Stimulated activated CD4-positive, alpha-beta T cell treated with anti-CD3 and anti-CD28 coated beads, Interleukin-12 subunit alpha, Interleukin-12 subunit beta, amount 100 ng/mL, for 48 hours (primary cell): Measurements from ENCODE around the gene APBB2.

Experiments
- DNase-seq, 3 donors: peaks; one replicate each; pipeline ENCODE4 v3.0.0-alpha.2; 2020; ENCODE audit warnings: low read depth in 2 of 3, low spot score in 1 of 3

APBB2 gene

DNA sequence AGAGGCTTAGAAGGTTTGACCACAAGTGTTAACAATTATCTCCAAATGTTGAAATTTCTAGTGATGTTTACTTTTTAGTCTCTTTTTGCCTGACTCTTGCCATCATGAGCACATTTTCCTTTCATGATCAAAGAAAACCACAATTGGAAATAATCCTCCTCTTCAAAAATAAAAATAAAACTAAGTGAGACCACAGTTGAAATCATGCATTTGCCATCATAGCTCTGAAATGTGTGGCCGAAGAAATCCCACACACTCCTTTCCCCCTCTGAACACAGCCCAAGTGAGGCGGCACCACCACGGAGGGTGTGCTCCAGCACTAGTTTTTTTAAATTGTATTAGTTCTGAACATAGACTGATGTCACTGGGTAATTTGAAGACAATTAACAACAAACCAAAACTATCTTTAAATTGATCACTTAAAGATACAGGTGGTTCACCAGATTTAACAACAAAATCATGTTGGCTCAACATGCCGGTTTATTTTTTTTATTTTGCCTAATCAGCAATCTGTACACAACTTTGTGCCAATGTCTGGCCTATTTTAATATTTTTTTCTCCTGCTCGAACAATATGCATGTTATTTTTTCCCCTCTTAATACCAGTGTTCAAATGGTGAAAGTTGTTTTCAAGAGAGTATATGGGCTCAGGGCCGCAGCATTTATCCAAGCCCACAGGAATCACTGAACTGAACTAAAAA lies 17.6 kb downstream of the APBB2 start:
- DNase-seq, result no peak

DNA sequence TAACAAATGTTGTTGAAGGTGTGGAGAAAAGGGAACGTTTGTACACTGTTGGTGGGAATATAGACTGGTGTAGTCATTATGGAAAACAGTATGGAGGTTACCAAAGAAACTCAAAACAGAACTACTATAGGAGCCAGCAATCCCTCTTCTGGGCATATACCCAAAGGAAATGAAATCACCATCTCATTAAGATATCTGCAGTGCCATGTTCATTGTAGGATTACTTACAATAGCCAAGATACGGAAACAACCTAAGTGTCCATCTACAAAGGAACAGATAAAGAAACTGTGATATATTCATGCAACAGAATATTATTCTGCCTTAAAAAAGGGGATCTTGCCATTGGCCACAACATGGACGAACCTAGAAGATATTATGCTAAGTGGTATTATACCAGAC lies 22.2 kb downstream of the APBB2 start:
- no peak for DNase-seq

DNA sequence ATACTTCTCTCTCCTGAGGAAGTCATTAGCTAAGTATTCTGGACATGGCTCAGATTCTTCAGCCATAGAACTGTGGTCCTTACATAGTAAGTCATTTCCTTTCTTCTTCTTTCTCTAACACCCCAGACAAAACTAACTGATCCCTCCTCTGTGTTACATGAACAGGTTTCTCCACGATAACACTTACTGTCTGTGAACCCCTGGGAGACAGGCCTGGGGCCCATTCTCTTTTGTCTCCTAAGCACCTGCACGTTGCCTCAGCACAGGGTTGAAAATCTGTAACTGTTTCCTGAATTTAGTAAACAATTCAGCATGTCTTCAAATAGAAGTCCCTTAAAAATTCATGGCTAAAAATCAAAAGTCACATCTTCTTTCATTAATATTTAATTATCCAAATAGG lies 24.7 kb downstream of the APBB2 start:
- DNase-seq, result no peak

DNA sequence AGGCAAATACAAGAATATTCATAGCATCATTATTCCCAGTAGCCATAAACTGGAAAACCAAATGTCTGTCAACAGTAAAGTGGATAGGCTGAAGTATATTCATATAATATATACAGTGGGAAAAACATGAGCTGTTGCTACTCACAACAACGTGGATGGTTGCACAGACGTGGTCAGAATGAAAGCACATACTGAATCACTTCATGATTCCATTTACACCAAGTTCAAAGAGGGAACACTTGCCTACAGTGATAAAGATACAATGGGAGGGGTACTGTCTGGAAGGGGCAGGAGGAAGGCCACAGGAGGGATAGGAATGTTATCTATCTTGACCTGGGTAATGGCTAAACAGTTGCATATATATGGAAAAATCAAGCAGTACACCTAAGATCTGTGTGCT lies 25.3 kb downstream of the APBB2 start:
- DNase-seq, result no peak

DNA sequence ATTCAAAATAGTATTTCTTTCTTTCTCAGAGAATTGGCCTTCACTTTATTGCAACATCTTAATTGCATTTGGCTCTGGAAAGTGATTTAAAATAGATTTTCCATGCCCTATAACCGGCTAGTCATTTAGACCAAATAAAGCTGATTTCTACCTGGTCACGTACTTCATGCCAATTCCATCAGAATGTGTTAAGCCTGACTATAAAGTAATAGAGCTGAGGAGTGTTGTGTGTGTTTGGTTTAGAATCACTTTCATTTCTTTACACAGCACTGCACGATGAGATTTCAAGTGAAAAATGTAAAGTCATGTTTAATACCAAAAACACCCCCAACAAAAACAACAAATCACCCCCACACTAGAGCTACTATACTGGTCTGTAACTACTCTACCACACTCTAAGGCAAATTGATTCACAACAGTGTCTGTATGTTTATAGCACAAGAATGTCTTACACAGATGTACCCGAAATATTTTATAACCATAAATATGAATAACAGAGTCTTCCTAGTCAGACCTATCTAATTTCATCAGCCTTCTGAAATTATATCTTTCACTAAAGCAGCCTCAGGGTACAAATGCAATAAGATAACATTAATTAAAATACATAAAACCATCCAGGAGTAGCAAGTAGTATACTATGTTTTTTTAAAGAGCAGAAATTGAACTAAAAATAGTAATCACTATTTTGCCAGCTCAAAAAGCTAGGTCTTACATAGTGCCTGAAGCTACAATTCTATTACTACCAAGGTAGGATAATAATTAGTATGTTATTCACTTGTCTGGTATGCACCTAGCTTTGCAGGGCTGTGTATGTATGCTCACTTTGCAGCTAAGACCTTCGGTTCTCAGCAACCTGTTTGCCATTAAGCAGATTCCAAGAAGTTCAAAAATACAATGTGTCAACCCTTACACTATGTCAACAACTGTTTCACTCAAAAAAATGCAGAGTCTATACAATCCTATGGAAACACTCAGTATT lies 28.4 kb downstream of the APBB2 start:
- no peak for DNase-seq

DNA sequence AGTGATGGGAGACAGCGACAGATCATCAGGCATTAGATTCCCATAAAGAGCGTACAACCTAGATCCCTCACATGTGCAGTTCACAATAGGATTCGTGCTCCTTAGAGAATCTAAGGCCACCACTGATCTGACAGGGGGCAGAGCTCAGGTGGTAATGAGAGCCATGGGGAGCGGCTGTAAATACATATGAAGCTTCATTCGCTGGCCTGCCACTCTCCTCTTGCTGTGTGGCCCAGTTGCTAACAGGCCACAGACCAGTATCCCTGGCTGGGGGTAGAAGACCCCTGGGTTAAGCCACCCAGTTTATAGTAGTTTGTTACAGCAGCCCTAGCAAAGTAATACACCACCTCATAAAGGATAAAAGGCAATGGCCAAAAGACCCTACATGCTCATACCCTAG lies 30.3 kb downstream of the APBB2 start:
- no peak for DNase-seq

DNA sequence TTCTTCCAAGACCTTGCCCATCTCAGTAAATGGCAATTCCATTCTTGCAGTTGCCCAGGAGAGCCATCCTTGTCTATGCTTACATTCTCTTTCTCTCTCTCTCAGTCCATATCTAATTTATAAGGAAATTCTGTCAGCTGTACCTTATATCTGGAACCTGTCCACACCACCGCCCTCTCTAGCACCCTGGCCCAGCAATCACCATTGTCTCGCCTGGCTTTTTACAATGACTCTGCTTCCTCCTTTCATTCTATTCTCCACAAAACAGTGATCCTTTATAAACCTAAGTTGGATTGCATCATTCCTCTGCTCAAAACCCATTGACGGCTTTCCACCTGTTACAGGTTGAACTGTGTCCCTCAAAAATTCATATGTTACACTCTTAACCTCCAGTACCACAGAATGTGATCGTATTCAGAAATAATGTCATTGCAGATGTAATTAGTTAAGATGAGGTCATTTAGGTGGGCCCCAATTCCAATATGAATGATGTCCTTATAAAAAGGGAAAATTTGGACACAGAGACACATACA lies 31.3 kb downstream of the APBB2 start:
- no peak for DNase-seq

DNA sequence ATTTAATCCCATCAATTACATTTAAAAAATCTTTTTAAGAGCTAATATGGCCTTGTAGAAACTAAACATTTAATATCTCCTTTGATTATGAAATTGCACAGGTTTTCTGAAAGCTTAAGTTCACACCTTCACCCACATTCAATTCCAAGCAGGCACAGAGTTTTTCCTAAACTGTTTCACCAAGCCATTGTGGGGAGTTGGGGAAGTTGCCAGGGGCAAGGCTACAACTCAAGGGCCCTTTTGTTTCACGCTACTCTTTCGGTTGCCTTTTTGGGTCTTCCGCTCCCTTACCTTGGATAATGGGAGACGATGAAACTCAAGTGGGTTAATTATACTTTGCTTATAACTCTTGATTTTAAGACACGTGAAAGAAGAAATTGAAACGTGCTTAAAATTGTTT lies 33.3 kb downstream of the APBB2 start:
- no peak for DNase-seq

DNA sequence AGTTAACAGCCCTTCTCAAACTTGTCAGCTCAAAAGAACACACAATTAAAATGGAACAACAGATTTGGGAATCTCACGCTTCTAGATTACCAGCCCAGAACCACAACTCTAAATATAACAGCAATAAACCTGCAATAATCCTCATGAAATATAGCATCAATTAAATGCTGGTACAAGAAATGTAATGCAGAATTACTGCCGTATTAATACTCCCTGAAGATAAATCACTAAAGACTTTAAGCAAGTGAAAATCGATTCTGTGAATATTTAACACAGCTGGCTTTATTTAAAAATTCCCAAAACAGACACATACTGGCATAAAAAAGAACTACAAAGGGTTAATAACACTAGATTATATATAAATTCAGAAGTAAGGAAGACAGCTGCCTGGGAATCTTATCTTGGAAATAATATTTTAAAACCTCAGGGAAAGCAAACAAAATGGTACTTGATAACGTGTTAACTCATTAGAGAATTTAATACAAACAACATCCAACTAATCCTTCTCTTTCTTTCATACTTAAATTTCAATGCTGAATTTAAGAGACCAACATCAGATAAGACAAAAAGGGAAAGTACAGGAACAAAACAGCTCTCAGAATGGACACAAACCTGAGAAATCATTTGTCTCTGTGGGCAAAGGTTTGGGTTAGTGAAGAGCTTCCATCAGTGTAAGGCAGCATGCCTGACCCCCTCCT lies 34.7 kb downstream of the APBB2 start:
- DNase-seq, result no peak

DNA sequence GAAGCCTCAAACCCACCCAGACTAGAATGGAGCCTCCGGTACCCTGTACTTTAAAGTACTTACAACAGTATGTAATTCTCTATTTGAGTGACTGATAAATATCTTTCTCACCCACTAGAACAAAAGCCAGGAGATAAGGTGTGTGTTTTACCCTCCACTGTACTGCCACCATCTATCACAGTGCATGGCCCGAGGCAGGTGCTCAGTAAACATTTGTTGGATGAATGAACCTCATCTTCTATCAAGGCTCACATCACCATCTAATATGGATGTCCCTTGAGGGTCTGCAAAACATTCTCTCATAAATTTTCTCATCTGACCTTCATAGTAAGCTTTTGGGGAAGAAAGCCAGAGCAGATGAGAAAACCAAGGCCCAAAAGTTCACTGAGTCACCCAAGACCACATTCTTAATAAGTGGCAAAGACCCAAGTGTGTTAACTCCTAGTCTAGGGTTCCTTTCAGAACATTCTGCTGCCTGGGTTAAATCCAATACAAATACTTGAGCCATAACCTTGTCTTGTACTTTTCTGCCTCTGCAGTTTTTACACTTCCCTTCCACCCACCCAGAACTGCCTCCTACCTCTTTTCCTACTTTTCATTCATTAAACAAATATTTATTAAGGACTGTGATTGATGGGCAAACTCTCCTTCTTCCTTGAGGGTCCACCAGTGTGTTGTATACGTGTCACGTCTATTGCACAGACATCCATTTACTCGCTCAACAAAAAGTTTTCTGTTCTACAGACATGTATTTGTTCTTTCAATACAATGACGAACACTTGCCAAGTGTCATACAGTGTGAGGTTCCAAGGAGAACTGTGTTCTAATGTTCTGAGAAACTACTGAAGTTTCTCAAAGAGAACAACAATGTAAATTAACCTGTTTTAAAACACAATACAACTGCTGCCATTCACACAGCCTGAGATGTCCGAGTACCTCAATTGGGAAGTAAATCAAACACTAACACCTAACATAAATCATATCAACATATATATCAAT lies 35.7 kb downstream of the APBB2 start:
- no peak for DNase-seq

DNA sequence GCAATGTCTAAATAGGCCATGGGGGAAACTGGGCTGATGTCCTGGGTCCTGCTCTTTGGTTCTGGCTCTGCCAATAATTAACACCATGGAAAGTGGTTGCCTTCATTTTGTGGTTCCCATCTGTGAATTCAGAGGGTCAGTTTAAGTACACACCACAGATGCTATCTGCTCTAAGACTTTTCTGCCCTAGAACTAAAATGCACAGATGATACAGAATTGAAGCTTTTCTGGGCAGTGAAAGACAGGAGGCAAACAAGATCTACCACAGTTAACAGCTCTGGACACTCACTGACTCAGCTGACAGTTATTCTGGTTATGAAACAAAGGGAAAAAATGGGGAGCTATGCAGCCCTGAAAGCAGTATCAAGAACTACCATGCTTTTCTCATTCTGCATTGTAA lies 37.3 kb downstream of the APBB2 start:
- DNase-seq, result no peak

DNA sequence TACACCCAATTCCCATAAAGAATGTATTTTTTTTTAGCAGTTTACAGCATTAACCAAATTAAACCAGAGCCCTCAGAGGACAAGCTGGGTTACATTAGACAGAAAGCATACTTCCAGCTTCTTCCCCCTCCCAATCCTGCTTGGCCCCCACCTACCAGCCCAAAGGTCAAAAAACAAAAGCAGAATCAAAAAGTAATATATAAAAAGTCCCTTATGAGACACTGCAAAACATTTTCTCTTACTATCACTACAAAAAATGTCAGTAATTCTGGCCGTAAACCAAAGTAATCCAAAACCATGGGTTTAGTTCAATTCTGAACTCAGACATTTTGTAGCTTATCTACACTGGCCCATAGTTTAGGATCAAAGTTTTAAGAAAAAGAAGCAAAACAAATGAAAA lies 38.0 kb downstream of the APBB2 start:
- no peak for DNase-seq

DNA sequence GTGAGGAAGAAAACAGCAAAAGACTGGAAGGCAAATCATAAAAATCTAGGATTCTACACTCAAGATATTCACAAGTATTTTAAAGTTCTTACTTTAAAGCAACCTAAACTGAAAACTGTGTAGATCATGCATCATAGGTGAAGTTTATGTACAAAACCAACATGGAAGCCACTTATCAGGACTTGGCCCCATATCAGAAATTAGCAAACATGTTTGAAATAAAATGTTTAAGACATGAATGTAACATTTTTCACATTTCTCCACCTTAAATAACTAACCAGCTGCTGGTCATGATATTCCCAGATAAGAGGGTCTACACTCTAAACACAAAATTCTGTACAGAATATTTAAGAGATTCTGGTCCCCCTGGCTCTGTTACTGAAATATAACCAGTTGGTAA lies 38.5 kb downstream of the APBB2 start:
- DNase-seq, result no peak

DNA sequence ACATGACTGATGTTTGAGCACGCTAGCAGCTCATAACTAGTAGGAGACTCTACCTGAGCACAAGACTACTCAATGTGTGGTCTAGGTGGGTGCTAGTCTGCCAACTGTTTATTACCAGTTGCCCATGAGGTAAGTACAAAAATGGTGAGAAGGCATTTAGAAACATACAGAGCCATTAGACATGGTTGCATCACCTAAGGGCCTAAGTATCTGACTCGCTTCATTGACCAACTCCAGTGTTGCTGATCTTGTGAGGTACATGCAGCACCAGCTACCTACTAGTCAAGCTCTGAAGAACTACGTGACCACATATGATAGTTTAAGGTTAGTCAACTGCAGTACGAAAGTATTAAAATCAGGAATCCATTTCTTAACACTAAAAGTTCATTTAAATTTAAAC lies 39.9 kb downstream of the APBB2 start:
- no peak for DNase-seq

DNA sequence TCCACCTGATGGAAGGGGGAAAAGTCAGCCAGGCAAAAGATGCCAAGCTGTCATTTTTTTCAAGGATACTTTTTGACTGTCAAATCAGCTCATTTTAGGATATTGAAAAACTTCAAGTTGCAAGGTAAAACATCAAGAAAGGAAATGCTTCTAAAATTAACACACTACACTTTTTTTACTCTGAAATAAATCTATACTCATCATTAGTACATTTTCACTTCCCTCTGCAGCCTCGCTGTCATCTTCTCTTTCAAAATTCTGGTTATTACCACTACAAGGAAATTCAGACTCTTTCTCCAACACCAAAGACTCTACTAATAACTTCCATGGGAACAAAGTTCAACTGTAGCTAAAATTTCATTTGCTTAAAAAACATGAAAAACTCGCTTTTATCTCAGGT lies 41.6 kb downstream of the APBB2 start:
- no peak for DNase-seq

DNA sequence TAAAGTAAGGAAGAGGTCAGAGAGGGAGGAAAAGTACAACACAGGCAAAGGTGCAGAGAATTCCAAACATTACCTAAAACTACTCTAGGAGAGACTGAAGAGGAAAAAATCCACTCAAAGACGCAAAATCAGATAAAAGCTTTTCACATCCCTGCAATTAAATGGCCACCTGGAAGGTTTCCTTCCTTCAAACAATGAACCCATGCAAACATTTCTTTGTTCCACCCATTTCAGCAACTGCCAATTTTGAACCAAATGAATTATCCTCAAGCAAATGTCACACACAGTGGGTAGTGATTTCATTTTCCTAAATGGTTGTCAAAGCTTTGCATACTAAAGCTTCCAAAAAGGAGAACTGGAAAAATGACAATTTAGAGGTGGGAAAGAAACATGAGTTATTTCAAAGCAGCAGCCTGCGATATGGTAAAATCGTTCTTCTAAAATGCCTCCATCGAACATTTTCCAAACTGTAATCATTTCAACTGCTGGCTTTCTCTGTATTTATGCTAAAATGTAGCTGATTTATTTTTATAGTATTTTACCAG lies 45.0 kb downstream of the APBB2 start:
- DNase-seq, result no peak

DNA sequence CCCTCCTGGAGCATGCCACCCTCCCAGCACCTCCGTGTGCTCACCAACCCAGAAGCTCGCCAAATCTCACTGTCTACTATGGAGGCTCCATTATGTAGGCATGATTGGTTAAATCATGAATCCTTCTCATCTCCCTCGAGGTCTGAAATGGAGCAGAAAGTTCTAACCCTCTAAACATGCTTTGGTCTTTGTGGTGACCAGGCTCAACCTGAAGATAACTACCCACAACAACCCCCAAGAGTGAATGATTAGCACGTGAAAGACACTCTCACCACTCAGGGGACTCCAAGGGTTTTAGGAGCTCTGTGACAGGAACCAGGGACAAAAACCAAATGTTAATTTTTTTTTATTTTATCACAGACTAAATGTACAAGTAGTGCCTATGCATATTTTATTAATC lies 47.2 kb downstream of the APBB2 start:
- no peak for DNase-seq

DNA sequence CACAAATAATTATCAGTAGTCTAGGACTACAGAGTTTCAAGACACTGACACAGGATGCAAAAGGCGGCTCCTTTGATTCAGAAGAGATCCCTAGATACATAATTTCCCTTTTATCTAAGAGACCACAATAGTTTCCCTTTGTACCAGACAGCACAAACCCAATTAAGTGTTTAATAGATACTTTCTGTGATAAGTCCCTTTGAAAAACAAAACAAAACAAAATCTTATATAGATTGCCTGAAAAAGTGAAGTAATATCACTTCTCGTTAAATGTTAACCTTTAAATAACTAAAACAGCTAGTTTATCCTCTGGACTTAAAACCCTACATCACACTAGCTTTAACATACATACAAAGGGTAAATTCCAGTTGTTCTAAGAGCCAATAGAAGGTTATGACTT lies 49.9 kb downstream of the APBB2 start:
- no peak for DNase-seq

DNA sequence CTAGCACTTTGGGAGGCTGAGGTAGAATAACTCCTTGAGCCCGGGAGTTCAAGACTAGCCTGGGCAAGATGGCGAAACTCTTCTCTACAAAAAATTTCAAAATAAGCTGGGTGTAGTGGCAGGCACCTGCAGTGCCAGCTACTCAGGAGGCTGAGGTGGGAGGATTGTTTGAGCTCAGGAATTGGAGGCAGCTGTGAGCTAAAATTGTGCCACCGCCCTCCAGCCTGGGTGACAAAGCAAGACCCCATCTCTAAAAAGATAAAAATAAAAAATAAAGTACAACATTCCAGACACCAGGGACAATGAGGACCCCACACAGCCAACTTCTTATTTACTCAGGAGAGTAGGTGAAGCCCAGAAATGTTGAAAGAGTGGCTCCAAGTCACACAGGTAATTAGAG lies 53.0 kb downstream of the APBB2 start:
- DNase-seq, result no peak

DNA sequence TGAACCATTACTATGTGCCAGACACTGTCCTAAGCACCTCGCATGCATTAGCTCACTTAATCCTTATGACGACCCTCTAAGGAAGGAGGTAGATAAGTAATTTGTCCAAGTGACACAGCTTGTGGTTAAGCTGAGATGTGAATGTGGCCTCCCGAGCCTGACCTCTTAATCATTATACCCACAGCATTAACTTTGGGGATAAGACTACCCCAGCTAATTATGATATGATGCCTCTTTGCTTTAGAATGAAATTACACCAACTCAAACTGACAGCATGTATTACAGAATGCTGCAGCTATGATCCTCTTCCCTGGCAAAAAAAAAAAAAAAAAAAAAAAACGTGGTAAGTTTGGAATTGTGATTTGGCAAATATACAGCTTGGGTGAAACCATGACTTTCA lies 53.5 kb downstream of the APBB2 start:
- DNase-seq, result no peak
